ENCODE measurements around the gene WDR53.

DNA sequence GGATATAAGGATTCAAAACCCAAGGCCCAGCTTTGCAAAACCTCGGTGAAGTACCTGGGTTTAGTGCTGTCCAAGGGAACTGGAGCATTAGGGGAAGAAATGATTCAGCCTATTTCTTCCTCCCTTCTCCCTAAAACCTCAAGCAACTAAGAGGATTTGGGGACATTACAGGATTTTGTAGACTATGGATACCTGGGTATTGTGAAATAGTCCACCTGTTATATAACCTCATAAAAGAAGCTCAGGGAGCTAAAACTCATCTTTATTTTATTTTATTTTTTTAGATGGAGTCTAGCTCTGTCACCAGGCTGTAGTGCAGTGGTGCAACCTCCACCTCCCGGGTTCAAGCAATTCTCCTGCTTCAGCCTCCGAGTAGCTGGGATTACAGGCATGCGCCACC lies 44.5 kb downstream of the WDR53 start:
- TF ChIP-seq, protein P1, sequence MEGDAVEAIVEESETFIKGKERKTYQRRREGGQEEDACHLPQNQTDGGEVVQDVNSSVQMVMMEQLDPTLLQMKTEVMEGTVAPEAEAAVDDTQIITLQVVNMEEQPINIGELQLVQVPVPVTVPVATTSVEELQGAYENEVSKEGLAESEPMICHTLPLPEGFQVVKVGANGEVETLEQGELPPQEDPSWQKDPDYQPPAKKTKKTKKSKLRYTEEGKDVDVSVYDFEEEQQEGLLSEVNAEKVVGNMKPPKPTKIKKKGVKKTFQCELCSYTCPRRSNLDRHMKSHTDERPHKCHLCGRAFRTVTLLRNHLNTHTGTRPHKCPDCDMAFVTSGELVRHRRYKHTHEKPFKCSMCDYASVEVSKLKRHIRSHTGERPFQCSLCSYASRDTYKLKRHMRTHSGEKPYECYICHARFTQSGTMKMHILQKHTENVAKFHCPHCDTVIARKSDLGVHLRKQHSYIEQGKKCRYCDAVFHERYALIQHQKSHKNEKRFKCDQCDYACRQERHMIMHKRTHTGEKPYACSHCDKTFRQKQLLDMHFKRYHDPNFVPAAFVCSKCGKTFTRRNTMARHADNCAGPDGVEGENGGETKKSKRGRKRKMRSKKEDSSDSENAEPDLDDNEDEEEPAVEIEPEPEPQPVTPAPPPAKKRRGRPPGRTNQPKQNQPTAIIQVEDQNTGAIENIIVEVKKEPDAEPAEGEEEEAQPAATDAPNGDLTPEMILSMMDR (IDR thresholded peaks at IDR 0.05; ENCODE audit: low read depth, low read length): no peak
- no peak for TF ChIP-seq POLR2A (IDR thresholded peaks at IDR 0.05; ENCODE audit: extremely low read depth, insufficient read length)

Data from NB4 (cell line).